Esophagus squamous epithelium (tissue), 4 donors: Measurements from ENCODE around the gene EOGT.

Experiments
- POLR2A ChIP-seq, 4 donors: fragments of 450-650 bp; IDR thresholded peaks; one replicate each; pipeline ENCODE4 v1.6.1; 2017; ENCODE audit warnings: antibody characterized with exemption in 4 of 4, mild to moderate bottlenecking in 4 of 4, moderate library complexity in 3 of 4
- TF ChIP-seq, protein P1 (sequence below), 6 experiments: fragments of 450-650 bp in 4 of 6; fragments of 200-600 bp in 2 of 6; sonication (generic) in 2 of 6; IDR thresholded peaks; one replicate each; pipeline ENCODE4 v1.5.1; 2016 to 2019; ENCODE audit warnings: antibody characterized with exemption in 6 of 6, mild to moderate bottlenecking in 4 of 6, moderate library complexity in 4 of 6

DNA sequence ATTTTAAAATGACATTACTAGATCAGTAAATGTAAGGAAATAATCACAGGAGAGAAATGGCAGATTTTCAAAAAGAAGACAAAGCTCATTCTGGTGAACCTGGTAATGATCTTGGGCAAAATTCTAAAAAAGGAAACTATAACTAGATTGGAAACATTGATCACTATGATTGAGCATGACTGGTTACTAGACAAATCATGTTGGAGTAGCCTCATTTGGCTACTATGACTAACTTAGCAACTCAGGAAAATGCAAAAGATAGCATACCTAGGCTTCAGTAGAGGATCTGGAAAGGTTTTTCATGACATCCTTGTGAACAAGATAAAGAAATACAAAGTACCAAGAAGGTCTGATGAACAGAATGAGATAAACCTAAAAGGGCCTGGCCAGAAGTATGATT is 46.2 kb upstream of the EOGT start:
- TF ChIP-seq, protein P1, sequence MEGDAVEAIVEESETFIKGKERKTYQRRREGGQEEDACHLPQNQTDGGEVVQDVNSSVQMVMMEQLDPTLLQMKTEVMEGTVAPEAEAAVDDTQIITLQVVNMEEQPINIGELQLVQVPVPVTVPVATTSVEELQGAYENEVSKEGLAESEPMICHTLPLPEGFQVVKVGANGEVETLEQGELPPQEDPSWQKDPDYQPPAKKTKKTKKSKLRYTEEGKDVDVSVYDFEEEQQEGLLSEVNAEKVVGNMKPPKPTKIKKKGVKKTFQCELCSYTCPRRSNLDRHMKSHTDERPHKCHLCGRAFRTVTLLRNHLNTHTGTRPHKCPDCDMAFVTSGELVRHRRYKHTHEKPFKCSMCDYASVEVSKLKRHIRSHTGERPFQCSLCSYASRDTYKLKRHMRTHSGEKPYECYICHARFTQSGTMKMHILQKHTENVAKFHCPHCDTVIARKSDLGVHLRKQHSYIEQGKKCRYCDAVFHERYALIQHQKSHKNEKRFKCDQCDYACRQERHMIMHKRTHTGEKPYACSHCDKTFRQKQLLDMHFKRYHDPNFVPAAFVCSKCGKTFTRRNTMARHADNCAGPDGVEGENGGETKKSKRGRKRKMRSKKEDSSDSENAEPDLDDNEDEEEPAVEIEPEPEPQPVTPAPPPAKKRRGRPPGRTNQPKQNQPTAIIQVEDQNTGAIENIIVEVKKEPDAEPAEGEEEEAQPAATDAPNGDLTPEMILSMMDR (IDR thresholded peaks at IDR 0.05) = no peak
- TF ChIP-seq POLR2A (IDR thresholded peaks at IDR 0.05) = no peak
